ENCODE data around the gene MPRIP. TPM values are rescaled to one million over a fixed set of nuclear protein-coding genes. Genes with fewer than 3 reads are reported as not detected.

MPRIP gene
- total RNA-seq, 1 donor from 2014 or later, result 224 TPM

GRCh38 chr17:17165666-17166308, 123.5 kb downstream of the MPRIP start:
- H3K4me1 Mint-ChIP-seq, result peaks cover 6% of the 10 kb centered on the region
- no peak overlapping the region for H3K4me3 Mint-ChIP-seq
- H3K27ac Mint-ChIP-seq, result no peak overlapping the region
- H3K9me3 Mint-ChIP-seq, result no peaks in the 10 kb centered on the region
- no peak for TF ChIP-seq CTCF (IDR thresholded peaks at IDR 0.05; ENCODE audit: unreplicated experiment)
- DNase-seq (ENCODE audit: low spot score in 2 of 2, unreplicated experiment in 2 of 2), result no peak
- no peaks in the 10 kb centered on the region for H3K27me3 Mint-ChIP-seq (ENCODE audit: low read depth)
- peaks cover 46% of the 10 kb centered on the region for H3K36me3 Mint-ChIP-seq

- no peak for TF ChIP-seq CTCF (IDR thresholded peaks at IDR 0.05; ENCODE audit: unreplicated experiment)
- Mint-ChIP-seq H3K4me1 (peaks cover 8% of the 10 kb centered on the region), H3K36me3 (peaks cover 49% of the 10 kb centered on the region), H3K27ac (no peak overlapping the region), H3K27me3 (ENCODE audit: low read depth) (no peaks in the 10 kb centered on the region), H3K9me3 (no peaks in the 10 kb centered on the region), H3K4me3 (no peak overlapping the region)
- no peak for DNase-seq (ENCODE audit: low spot score in 2 of 2, unreplicated experiment in 2 of 2)
Observed at GRCh38 chr17:17166446-17166845, 124.2 kb downstream of the MPRIP start.

GRCh38 chr17:17167356-17167755, 125.1 kb downstream of the MPRIP start:
- H3K36me3 Mint-ChIP-seq, result peaks cover 44% of the 10 kb centered on the region
- DNase-seq (ENCODE audit: low spot score in 2 of 2, unreplicated experiment in 2 of 2), result no peak
- H3K27me3 Mint-ChIP-seq (ENCODE audit: low read depth), result no peaks in the 10 kb centered on the region
- no peak overlapping the region for H3K27ac Mint-ChIP-seq
- no peaks in the 10 kb centered on the region for H3K9me3 Mint-ChIP-seq
- TF ChIP-seq CTCF (IDR thresholded peaks at IDR 0.05; ENCODE audit: unreplicated experiment), result no peak
- H3K4me3 Mint-ChIP-seq, result no peak overlapping the region
- H3K4me1 Mint-ChIP-seq, result peaks cover 8% of the 10 kb centered on the region

GRCh38 chr17:17167986-17168385, 125.7 kb downstream of the MPRIP start:
- TF ChIP-seq CTCF (IDR thresholded peaks at IDR 0.05; ENCODE audit: unreplicated experiment), result no peak
- no peak for DNase-seq (ENCODE audit: low spot score in 2 of 2, unreplicated experiment in 2 of 2)
- H3K27ac Mint-ChIP-seq, result no peak overlapping the region

GRCh38 chr17:17168401-17168800, 126.1 kb downstream of the MPRIP start:
- TF ChIP-seq CTCF (IDR thresholded peaks at IDR 0.05; ENCODE audit: unreplicated experiment), result no peak
- Mint-ChIP-seq H3K36me3 (peaks cover 40% of the 10 kb centered on the region), H3K4me1 (peaks cover 8% of the 10 kb centered on the region), H3K27ac (no peak overlapping the region), H3K9me3 (no peaks in the 10 kb centered on the region), H3K4me3 (no peak overlapping the region), H3K27me3 (ENCODE audit: low read depth) (no peaks in the 10 kb centered on the region)
- DNase-seq (ENCODE audit: low spot score in 2 of 2, unreplicated experiment in 2 of 2), result no peak

More at GRCh38 chr17:17167986-17168385, 125.7 kb downstream of the MPRIP start:
- Mint-ChIP-seq H3K27me3 (ENCODE audit: low read depth) (no peaks in the 10 kb centered on the region), H3K9me3 (no peaks in the 10 kb centered on the region), H3K4me1 (peaks cover 8% of the 10 kb centered on the region), H3K36me3 (peaks cover 43% of the 10 kb centered on the region), H3K4me3 (no peak overlapping the region)

Data from mesothelial cell of epicardium (in vitro differentiated cells).